Measurements from ENCODE around the gene C4orf50. TPM values are rescaled to one million over a fixed set of nuclear protein-coding genes. Genes with fewer than 3 reads are reported as not detected.

The C4orf50 gene
- total RNA-seq, 2 donors from 2014 or later = not detected

DNA sequence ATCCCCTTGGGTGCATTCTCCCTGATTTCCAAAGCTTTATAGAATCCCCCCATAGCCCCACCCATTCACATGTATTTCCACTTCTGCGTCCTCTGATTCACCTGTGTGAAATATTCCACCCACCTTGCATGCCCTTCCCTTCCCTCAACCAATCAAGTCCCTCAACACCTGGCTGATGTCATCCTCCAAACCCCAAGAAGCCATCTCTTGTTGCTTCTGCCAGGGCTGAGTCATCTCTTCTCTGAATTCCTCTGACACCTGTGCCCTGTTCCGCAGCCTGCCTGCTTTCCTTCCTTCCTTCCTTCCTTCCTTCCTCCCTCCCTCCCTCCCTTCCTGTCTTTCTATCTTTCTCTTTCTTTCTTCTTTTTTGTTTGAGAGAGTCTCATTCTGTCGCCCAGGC lies 135.3 kb downstream of the C4orf50 start:
- H3K4me1 ChIP-seq = peaks cover 0 to 9% of the 10 kb centered on the region in 2 donors
- no peak for DNase-seq (ENCODE audit: low spot score)
- no peak overlapping the region for H3K4me3 ChIP-seq
- H3K27me3 ChIP-seq = peaks cover 6 to 7% of the 10 kb centered on the region in 2 donors
- no peak overlapping the region for H3K27ac ChIP-seq
- TF ChIP-seq, protein P1, sequence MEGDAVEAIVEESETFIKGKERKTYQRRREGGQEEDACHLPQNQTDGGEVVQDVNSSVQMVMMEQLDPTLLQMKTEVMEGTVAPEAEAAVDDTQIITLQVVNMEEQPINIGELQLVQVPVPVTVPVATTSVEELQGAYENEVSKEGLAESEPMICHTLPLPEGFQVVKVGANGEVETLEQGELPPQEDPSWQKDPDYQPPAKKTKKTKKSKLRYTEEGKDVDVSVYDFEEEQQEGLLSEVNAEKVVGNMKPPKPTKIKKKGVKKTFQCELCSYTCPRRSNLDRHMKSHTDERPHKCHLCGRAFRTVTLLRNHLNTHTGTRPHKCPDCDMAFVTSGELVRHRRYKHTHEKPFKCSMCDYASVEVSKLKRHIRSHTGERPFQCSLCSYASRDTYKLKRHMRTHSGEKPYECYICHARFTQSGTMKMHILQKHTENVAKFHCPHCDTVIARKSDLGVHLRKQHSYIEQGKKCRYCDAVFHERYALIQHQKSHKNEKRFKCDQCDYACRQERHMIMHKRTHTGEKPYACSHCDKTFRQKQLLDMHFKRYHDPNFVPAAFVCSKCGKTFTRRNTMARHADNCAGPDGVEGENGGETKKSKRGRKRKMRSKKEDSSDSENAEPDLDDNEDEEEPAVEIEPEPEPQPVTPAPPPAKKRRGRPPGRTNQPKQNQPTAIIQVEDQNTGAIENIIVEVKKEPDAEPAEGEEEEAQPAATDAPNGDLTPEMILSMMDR (IDR thresholded peaks at IDR 0.05) = no peak
- no peaks in the 10 kb centered on the region for H3K36me3 ChIP-seq
- H3K9me3 ChIP-seq = no peaks in the 10 kb centered on the region

DNA sequence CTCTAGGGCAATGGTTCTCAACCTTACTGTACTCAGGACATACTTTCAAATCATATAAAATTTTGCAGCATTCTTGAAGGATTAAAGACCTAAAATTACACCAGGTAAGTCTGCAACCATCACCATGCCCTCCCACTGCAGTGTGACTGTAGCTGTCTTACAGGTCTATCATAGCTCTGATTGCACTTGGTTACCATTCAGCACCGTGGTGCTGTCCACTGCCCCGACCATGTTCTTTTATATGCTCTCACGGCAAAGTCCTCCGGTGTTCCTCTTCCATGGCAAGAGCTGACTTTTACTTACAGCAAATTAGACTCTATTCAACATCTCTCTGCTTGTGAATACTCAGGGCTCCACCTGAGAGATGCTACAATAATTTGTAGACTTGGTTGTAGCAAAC lies 136.9 kb downstream of the C4orf50 start:
- H3K27me3 ChIP-seq = no peaks in the 10 kb centered on the region
- no peak for DNase-seq (ENCODE audit: low spot score)
- no peak overlapping the region for H3K27ac ChIP-seq
- no peaks in the 10 kb centered on the region for H3K36me3 ChIP-seq
- TF ChIP-seq, protein P1 (IDR thresholded peaks at IDR 0.05) = no peak
- H3K4me1 ChIP-seq = no peaks in the 10 kb centered on the region
- H3K4me3 ChIP-seq = no peak overlapping the region
- H3K9me3 ChIP-seq = no peaks in the 10 kb centered on the region

DNA sequence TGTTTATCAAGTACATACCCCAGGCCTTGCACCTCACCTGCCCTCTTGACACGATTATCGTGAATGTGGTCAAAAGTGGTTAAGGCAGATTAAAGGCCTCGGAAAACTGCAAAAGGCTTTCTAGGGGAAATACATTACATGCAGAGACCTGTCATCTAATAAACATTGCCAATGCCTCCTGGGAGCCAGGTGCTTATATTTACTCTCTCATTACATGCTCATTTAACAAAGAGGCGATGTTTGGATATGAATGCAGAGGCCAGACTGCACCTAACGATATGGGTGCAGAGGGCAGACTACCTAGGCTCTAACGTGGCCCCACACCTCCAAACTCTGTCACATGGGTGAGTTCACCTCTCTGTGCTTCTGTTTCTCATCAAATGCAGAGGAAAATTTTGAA lies 139.9 kb downstream of the C4orf50 start:
- Histone ChIP-seq H3K36me3 (no peaks in the 10 kb centered on the region), H3K27ac (no peak overlapping the region), H3K4me3 (no peak overlapping the region), H3K4me1 (no peaks in the 10 kb centered on the region), H3K27me3 (no peaks in the 10 kb centered on the region), H3K9me3 (no peaks in the 10 kb centered on the region)
- DNase-seq (ENCODE audit: low spot score) = no peak
- TF ChIP-seq, protein P1 (IDR thresholded peaks at IDR 0.05) = no peak

DNA sequence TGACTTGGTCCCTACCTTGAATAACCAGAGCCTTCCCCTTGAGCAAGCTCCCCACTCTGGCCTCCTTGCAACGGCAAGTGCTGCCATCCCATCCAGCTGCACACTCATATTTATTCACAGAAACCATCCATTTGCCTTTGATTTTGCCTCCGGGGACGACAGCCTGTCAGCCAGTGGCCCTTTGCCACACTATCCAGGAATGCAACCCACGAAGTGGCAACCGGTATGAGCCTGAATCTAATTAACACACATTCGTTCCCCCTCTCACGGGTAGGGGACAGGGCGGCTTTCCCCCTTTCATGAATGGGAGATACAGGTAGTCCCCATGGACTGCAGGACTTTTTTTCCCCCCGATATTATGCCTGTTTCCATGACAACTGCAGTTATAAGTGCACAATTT lies 140.8 kb downstream of the C4orf50 start:
- H3K4me1 ChIP-seq = no peaks in the 10 kb centered on the region
- TF ChIP-seq, protein P1 (IDR thresholded peaks at IDR 0.05) = no peak
- H3K27me3 ChIP-seq = no peaks in the 10 kb centered on the region
- DNase-seq (ENCODE audit: low spot score) = no peak
- no peak overlapping the region for H3K27ac ChIP-seq
- H3K4me3 ChIP-seq = no peak overlapping the region
- H3K36me3 ChIP-seq = no peaks in the 10 kb centered on the region
- no peaks in the 10 kb centered on the region for H3K9me3 ChIP-seq

DNA sequence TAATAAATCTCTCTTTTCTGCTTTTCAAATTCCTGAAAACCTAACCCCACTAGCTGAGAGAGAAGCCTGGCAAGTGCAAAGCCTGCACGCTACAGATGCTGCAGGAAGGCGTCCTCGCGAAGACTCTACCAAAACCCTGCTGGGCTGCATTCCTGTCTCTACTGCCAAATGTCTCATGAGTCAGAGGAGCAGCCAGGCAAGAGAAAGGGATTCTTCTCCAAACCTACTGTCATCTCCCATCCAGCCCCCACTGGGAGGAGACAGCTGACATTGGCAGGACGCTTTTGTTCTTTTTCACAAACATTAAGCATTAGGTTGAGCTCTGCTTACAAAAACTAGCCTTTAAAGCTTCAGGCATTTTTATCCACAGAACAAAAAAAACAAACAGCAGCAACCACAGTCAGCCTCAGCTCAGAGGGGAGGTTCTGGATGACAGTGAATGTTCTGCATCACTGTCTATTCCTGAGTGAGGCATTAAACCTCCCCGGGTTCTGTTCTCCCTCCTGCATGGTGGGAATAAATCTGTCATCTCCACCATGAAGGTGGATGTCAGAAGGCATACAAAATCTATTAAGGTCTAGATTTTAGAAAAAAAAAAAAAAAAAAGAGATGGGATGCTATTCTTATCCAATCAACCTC lies 143.3 kb downstream of the C4orf50 start:
- no peaks in the 10 kb centered on the region for H3K36me3 ChIP-seq
- TF ChIP-seq, protein P1 (IDR thresholded peaks at IDR 0.05) = no peak
- DNase-seq (ENCODE audit: low spot score) = no peak
- H3K4me3 ChIP-seq = no peak overlapping the region
- no peaks in the 10 kb centered on the region for H3K9me3 ChIP-seq
- H3K27ac ChIP-seq = no peak overlapping the region
- H3K4me1 ChIP-seq = no peaks in the 10 kb centered on the region
- no peaks in the 10 kb centered on the region for H3K27me3 ChIP-seq

DNA sequence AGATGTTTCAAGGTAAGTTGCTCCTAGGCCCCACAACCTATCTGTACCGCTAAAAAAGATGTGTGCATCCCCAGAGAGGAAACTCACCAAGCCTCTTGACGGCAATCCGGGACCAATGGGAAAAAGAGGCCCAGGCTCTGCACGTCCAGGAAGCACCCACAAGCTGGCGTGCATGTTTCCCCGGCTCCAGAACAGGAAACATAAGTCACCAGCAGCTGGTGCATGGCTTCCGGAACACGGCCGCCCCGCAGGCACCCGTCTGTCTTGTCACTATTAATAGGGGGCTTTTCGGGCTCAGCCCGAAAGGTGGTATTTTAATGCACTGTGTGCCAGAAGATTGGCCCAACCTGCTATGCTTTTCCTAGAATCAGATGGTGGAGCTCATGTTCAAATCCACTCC lies 147.5 kb downstream of the C4orf50 start:
- TF ChIP-seq, protein P1 (IDR thresholded peaks at IDR 0.05) = no peak
- no peaks in the 10 kb centered on the region for H3K4me1 ChIP-seq
- no peaks in the 10 kb centered on the region for H3K27me3 ChIP-seq
- H3K27ac ChIP-seq = no peak overlapping the region
- H3K36me3 ChIP-seq = no peaks in the 10 kb centered on the region
- DNase-seq (ENCODE audit: low spot score) = no peak
- H3K9me3 ChIP-seq = no peaks in the 10 kb centered on the region
- no peak overlapping the region for H3K4me3 ChIP-seq
